Measurements from ENCODE around the gene HDAC4.

HDAC4 gene

DNA sequence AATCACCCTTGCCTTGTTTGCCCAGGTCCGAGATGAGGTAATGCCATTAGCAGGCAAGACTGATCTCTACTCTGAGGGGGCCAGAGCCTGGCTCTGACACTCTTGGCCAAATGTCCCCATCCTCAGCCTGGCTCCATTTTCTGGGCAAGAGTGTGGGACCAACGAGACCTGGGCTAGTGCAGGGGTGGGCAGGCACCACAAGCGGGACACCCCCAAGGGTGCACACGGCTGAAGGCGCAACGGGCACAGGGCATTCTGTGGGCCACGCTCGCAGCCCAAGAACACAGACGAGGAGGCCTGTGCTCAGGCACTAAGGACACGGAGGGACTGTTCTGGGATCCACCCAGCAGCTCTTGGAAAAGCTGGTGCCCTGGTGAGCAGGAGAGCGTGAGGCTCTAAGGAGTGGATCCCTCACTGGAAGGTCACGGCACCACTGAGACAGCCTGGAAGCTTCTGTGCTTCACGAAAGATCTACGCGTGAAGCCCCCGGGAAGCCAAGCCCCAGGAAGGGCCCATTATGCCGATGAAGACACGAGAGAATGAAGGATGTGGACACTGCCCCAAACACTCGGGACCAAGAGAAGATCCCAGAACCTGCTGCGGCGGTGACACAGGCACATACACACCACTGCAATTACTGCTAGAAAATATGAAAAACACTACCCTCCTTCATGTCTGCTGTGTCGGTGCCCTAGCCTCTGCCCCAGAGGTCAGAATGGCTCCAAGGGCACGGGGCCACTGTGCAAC is 138.2 kb downstream of the HDAC4 start:
- Histone ChIP-seq H3K9ac (ENCODE audit: low read depth, low read length) (no peak overlapping the region), H3K36me3 (ENCODE audit: insufficient read depth, low read length) (no peaks in the 10 kb centered on the region), H3K9me3 (ENCODE audit: control insufficient read depth, insufficient read depth, low read length) (no peaks in the 10 kb centered on the region; the same call in 1 of the 2 replicates), H3K4me1 (ENCODE audit: insufficient read depth, low read length) (peaks cover 19% of the 10 kb centered on the region; the same call in 1 of the 2 replicates)

DNA sequence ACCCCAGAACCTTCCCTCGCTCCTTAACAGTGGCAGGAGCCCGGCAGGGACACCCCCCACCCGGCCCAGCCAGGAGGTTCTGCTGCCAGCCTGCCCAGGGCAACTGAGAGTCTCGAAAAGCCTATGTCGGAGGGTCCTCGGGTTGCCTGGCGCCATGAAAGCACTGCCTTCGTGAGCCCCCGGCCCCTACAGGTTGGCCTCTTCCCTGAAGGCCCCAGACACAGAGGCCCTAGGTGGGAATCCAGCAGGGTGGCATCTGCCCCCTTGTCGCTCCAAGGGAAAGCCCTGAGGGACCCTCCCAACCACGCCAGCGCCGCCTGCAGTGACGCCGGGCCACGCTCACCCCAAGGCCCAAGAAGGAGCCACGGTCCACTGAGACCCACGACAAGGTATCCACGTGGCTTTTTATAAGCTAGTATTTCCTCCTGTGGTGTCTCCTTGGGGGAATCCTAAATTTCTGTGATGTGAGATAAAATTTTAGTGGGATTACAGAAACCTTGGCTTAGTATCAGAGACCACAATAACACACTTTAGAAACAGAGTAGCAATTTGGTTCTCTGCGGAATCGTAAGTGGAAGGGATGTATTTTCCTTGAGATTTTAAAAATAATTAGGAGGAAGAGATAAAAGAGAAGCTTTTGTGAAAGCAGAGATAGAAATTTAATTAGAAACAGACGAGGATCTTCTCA is 138.9 kb downstream of the HDAC4 start:
- H3K36me3 ChIP-seq (ENCODE audit: insufficient read depth, low read length), result no peaks in the 10 kb centered on the region
- no peaks in the 10 kb centered on the region; the same call in 1 of the 2 replicates for H3K9me3 ChIP-seq (ENCODE audit: control insufficient read depth, insufficient read depth, low read length)
- H3K9ac ChIP-seq (ENCODE audit: low read depth, low read length), result no peak overlapping the region
- H3K4me1 ChIP-seq (ENCODE audit: insufficient read depth, low read length), result peaks cover 19% of the 10 kb centered on the region; the same call in 1 of the 2 replicates

DNA sequence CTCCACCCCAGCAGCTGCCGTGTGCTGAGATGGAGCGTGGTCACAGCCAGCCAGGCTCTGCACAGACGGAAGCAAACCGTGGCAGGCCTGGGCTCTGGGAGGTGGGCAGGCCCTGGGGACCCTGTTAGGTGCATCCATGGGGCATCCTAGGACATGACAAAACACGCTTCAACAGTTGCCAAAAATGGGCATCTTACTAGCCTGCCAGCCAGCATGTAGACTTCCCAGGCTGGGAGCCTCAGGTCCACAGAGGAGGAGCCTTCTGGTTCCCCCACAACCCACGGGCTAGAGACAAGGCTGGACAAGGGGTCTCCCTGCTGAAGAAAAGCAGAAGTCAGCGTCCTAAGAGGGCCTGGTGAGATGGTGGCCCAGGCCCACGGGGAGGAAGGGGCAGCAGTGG is 139.5 kb downstream of the HDAC4 start:
- Histone ChIP-seq H3K36me3 (ENCODE audit: insufficient read depth, low read length) (no peaks in the 10 kb centered on the region), H3K9ac (ENCODE audit: low read depth, low read length) (no peak overlapping the region), H3K9me3 (ENCODE audit: control insufficient read depth, insufficient read depth, low read length) (no peaks in the 10 kb centered on the region; the same call in 1 of the 2 replicates), H3K4me1 (ENCODE audit: insufficient read depth, low read length) (peaks cover 19% of the 10 kb centered on the region; the same call in 1 of the 2 replicates)

DNA sequence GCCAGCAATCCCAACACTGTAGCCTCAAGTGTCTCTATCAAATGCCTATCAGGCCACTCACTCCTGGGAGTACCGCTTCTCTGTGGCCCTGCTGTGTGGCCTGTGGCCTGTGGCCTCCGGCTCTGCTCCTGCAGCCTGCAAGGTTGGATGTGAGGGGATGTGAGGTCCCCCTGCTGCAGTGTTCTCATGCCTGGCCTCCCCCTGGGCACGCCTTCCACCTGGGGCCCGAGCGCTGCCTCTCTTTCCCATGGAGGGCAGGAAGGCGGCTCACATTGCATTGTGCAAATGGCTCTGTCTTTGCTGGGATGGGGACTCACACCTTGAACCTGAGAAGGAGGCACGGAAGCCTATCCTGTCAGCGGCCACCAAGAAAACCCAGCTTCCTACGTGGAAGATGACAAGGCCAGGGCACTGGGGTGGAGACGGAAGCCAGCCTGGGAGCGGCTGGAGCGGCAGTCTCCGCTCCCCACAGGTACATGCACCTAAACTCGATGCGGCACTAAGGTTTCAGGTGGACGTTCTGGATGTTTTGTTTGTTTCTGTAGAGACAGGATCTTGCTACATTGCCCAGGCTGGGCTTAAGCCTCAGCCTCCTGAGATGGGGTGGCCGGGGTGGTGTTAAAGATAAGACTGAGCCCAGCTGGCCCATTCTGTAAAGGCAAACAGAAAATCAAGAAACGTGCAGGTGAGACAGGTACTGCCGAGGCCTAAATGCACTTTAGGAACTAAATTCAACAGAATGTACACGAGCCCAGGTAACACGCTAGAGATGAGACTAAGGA is 140.1 kb downstream of the HDAC4 start:
- Histone ChIP-seq H3K9ac (ENCODE audit: low read depth, low read length) (no peak overlapping the region), H3K36me3 (ENCODE audit: insufficient read depth, low read length) (no peaks in the 10 kb centered on the region), H3K4me1 (ENCODE audit: insufficient read depth, low read length) (peaks cover 18% of the 10 kb centered on the region; the same call in 1 of the 2 replicates), H3K9me3 (ENCODE audit: control insufficient read depth, insufficient read depth, low read length) (no peaks in the 10 kb centered on the region; the same call in 1 of the 2 replicates)

DNA sequence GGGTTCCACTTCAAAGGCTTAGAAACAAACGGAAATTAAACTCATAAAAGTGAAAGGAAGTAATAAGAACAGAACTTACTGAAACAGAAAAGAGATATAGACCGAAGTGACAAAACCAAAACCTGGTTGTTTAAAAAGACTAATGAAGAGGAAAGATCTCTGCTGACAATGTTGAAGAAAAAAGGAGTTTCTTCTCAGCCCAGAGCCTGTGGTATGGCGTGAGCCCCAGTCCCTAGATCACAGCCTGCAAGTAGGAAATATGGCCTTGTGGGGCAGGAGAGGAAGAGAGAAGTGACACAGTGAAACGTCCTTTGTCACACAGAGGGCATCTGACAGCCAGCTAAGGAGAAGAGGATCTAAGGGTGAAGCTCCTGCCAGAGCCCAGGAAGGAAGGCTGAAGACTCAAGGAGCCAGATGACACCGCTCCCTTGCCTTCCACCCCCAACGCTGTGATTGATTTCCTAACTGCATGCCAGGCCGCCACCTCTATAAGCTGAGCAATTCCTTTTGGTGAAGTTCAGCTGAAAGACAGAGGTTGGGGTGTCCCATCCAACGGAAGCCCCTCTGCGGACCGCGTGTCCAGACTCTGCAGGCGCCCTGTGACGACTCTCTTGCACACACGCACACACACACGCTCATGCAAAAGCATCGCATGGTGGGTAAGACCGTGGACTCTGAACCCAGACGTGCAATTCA is 141.1 kb downstream of the HDAC4 start:
- no peak overlapping the region for H3K9ac ChIP-seq (ENCODE audit: low read depth, low read length)
- H3K9me3 ChIP-seq (ENCODE audit: control insufficient read depth, insufficient read depth, low read length), result no peaks in the 10 kb centered on the region; the same call in 1 of the 2 replicates
- peaks cover 8% of the 10 kb centered on the region; the same call in 1 of the 2 replicates for H3K4me1 ChIP-seq (ENCODE audit: insufficient read depth, low read length)
- H3K36me3 ChIP-seq (ENCODE audit: insufficient read depth, low read length), result no peaks in the 10 kb centered on the region

DNA sequence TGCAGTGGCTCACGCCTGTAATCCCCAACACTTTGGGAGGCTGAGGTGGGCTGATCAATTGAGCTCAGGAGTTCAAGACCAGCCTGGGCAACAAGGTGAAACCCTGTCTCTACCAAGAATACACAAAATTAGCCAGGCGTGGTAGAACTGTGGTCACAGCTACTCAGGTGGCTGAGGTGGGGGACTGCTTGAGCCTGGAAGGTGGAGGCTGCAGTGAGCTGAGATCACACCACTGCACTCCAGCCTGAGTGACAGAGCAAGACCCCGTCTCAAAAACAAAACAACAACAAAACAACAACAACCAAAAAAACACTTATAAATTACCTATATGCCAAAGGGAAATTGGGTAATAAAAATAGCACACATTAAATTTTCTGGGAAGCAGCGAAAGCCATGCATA is 141.6 kb downstream of the HDAC4 start:
- H3K9ac ChIP-seq (ENCODE audit: low read depth, low read length), result no peak overlapping the region
- H3K9me3 ChIP-seq (ENCODE audit: control insufficient read depth, insufficient read depth, low read length), result no peaks in the 10 kb centered on the region; the same call in 1 of the 2 replicates
- no peaks in the 10 kb centered on the region for H3K36me3 ChIP-seq (ENCODE audit: insufficient read depth, low read length)
- H3K4me1 ChIP-seq (ENCODE audit: insufficient read depth, low read length), result peaks cover 3% of the 10 kb centered on the region; the same call in 1 of the 2 replicates

DNA sequence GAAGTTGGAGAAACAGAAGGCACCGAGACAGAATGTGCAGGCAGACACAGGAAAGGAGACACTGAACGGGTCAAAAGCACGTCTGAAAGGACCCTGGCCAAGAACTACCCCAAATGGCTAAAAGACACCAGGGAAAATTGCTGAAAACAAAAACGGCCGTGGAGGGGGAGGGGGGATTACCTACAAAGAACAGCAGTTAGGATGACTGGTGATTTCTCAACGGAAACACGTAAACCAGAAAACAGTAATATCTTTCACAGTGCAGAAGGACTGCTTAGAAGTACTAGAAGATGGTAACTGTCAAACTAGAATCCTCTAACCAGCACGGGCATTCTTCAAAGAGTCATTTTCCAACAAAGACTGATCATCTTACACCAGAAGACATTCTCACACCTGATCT is 142.6 kb downstream of the HDAC4 start:
- no peak overlapping the region for H3K9ac ChIP-seq (ENCODE audit: low read depth, low read length)
- no peaks in the 10 kb centered on the region for H3K36me3 ChIP-seq (ENCODE audit: insufficient read depth, low read length)
- H3K4me1 ChIP-seq (ENCODE audit: insufficient read depth, low read length), result 0 out of 2 replicates have a peak, but pooled peaks cover 4% of the 10 kb centered on the region
- H3K9me3 ChIP-seq (ENCODE audit: control insufficient read depth, insufficient read depth, low read length), result no peaks in the 10 kb centered on the region; the same call in 1 of the 2 replicates

DNA sequence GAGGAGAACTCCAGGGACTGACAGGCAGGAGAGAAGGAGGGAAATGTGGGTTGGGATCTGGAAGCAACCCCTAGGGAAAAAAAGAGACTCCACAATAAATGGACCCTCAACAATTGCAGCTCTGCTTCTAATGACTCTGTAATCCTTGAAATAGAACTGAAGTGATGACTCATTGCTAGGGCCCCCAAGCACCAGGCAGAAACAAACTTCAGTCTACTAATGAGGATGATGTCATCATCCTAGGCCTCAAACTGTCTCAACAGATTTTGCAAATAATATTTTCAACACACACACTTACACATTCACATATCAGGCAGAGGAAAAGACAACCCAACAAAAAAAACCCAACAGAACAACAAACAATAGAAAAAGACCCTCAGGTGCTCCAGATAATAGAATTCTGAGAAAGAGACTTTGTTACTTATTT is 143.3 kb downstream of the HDAC4 start:
- H3K4me1 ChIP-seq (ENCODE audit: insufficient read depth, low read length), result 0 out of 2 replicates have a peak, but pooled peaks cover 4% of the 10 kb centered on the region
- H3K9me3 ChIP-seq (ENCODE audit: control insufficient read depth, insufficient read depth, low read length), result no peaks in the 10 kb centered on the region; the same call in 1 of the 2 replicates
- H3K9ac ChIP-seq (ENCODE audit: low read depth, low read length), result no peak overlapping the region
- no peaks in the 10 kb centered on the region for H3K36me3 ChIP-seq (ENCODE audit: insufficient read depth, low read length)

DNA sequence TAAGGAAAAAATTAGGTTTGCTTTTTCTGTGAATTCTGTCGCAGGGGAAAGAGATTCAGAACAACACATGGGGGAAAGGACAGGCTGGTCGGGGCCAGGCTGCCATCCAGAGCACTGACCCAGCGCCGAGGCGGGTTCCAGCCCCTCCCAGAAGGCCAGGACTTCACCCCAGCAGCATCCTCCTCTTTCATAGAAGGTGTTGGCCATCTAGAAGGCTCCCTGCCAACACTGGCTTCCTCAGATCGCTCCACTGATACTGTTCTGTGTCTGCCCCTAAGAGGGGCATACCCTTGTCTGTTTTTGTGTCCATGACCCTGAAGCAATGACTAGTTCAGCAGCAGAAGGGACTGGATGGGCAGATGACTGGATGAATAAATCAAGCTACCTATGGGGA is 144.5 kb downstream of the HDAC4 start:
- H3K9ac ChIP-seq (ENCODE audit: low read depth, low read length), result no peak overlapping the region
- H3K36me3 ChIP-seq (ENCODE audit: insufficient read depth, low read length), result no peaks in the 10 kb centered on the region; the same call in 1 of the 2 replicates
- no peaks in the 10 kb centered on the region; the same call in 1 of the 2 replicates for H3K9me3 ChIP-seq (ENCODE audit: control insufficient read depth, insufficient read depth, low read length)
- 0 out of 2 replicates have a peak, but pooled peaks cover 4% of the 10 kb centered on the region for H3K4me1 ChIP-seq (ENCODE audit: insufficient read depth, low read length)

DNA sequence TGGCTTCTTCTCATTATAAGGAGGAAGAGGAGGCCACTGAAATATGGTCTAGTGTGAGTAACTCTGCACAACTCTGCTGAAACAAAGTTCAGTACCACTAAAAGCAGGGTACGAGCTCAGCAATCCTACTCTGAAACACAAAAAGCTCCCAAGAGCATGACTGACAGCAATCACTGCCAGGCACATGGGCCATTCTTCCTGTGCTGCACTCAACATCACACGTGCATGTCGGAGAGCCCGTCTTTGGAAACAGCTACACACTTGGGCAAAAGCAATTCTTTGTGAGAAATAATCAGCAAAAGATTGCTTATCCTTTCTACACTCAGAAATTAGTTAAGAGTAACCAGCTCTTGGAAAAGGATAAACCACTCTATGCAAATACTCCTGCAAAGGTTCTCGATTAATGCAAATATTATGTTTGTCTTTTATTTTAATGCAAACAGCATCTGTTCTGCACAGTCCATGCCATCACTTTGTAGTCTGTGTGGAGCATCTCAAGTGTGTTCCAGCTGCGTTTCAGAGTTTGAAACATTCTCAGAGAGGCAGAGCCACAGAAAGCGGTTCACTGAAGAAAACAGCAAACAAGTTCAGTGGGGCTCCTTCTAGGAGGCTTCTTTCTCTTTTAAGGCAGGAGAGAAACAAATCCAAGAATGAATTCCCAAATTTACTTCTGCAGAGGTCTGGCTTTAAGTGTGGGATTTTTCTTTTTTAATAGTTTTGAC is 145.0 kb downstream of the HDAC4 start:
- Histone ChIP-seq H3K9ac (ENCODE audit: low read depth, low read length) (no peak overlapping the region), H3K9me3 (ENCODE audit: control insufficient read depth, insufficient read depth, low read length) (no peaks in the 10 kb centered on the region; the same call in 1 of the 2 replicates), H3K36me3 (ENCODE audit: insufficient read depth, low read length) (no peaks in the 10 kb centered on the region; the same call in 1 of the 2 replicates), H3K4me1 (ENCODE audit: insufficient read depth, low read length) (0 out of 2 replicates have a peak, but pooled peaks cover 4% of the 10 kb centered on the region)

DNA sequence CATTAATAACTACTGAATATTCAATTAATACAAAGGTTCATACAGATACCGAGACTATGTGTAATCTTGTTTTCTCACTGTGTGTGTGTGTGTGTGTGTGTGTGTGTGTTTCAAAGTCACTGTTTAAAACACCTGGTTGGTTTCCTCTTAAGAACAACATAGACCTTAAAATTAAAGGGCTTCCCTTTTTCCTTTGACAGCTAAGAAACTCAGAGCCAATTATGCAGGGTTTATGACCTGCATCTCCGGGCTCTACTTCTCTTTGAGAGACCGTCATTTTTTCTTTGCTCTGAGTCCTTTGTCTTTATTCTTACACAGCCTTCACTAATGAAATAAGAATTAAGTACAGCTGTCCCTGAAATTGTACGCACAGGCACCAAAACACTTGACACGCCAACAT is 145.6 kb downstream of the HDAC4 start:
- Histone ChIP-seq H3K9me3 (ENCODE audit: control insufficient read depth, insufficient read depth, low read length) (no peaks in the 10 kb centered on the region; the same call in 1 of the 2 replicates), H3K9ac (ENCODE audit: low read depth, low read length) (no peak overlapping the region), H3K4me1 (ENCODE audit: insufficient read depth, low read length) (0 out of 2 replicates have a peak, but pooled peaks cover 4% of the 10 kb centered on the region), H3K36me3 (ENCODE audit: insufficient read depth, low read length) (no peaks in the 10 kb centered on the region; the same call in 1 of the 2 replicates)

DNA sequence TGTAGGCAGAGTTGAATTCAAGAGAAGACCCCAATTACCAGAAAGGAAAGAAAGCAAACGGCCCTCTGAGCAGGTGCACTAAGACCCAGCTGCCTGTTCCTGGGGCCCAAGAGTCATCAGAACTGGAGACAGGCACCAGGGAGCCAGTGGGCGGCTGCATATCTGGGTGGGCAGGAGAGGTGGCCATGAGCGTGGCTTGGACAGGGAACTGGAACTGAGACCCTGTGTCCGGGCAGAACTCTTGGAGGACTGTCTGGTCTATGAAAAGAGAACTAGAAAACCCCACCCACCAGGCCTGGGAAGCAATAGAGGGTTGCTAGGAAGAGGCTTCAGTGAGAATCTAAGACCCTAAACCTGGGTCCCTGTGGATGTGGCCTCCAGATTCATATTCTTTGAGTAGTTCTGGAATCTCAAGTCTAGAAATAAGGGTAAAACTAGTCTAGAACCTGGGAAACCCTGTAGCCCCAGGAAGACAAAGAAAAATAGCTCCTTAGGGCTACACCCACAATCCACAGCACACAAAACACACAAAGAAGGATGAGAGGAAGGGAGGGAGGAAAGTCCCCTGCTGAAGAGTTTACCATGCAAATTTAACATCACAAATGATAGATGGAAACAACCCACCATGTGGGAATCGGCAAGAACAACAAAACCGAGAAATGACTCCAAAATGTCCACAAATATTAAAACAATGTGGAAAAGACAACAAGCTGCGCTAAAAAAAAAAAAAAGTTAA is 147.0 kb downstream of the HDAC4 start:
- no peaks in the 10 kb centered on the region; the same call in 1 of the 2 replicates for H3K36me3 ChIP-seq (ENCODE audit: insufficient read depth, low read length)
- H3K9me3 ChIP-seq (ENCODE audit: control insufficient read depth, insufficient read depth, low read length), result no peaks in the 10 kb centered on the region; the same call in 1 of the 2 replicates
- H3K4me1 ChIP-seq (ENCODE audit: insufficient read depth, low read length), result 0 out of 2 replicates have a peak, but pooled peaks cover 4% of the 10 kb centered on the region
- no peak overlapping the region for H3K9ac ChIP-seq (ENCODE audit: low read depth, low read length)
